GM23338 (cell line): ENCODE measurements around the gene PTS. TPM values are rescaled to one million over a fixed set of nuclear protein-coding genes. Genes with fewer than 3 reads are reported as not detected.
"Not testable (repeated sequence)": the region's sequence is repeated elsewhere in the genome, so short reads cannot be mapped to it uniquely, and the experiment has no call there.

Experiments
- ATAC-seq: fragments of 200-7000 bp; cut with Tn5 transposase; 3 replicates; pipeline ENCODE4 v1.9.1; 2020
- DNase-seq: peaks from one replicate; pipeline ENCODE4 v3.0.0-alpha.2; 2015; ENCODE audit warnings: low spot score
- H2AFZ ChIP-seq: fragments of 200-600 bp; sonication (generic); 2 replicates; pipeline ENCODE4 v1.8.0; 2016; ENCODE audit warnings: antibody characterized with exemption, mild to moderate bottlenecking, moderate library complexity
- H3F3A ChIP-seq: fragments of 200-600 bp; sonication (generic); replicated peaks from 2 replicates; pipeline ENCODE4 v1.8.0; 2017; ENCODE audit warnings: antibody characterized with exemption, mixed run types, low read depth
- H3K27ac ChIP-seq: fragments of 200-600 bp; sonication (generic); 2 replicates; pipeline ENCODE4 v1.6.1; 2016; ENCODE audit warnings: low read depth
- H3K27me3 ChIP-seq: fragments of 200-600 bp; sonication (generic); 2 replicates; pipeline ENCODE4 v1.8.0; 2016; ENCODE audit warnings: mild to moderate bottlenecking, mixed run types, moderate library complexity; ENCODE audit not compliant: insufficient read depth
- H3K36me3 ChIP-seq: fragments of 200-600 bp; sonication (generic); 2 replicates; pipeline ENCODE4 v1.8.0; 2016; ENCODE audit warnings: mild to moderate bottlenecking; ENCODE audit not compliant: insufficient read depth
- H3K4me1 ChIP-seq: fragments of 200-600 bp; sonication (generic); 2 replicates; pipeline ENCODE4 v1.8.0; 2016; ENCODE audit warnings: mild to moderate bottlenecking, moderate library complexity; ENCODE audit not compliant: insufficient read depth
- H3K4me2 ChIP-seq: fragments of 200-600 bp; sonication (generic); 2 replicates; pipeline ENCODE4 v1.7.1; 2017; ENCODE audit warnings: mixed run types
- H3K4me3 ChIP-seq: fragments of 200-600 bp; sonication (generic); 2 replicates; pipeline ENCODE4 v1.6.1; 2016; ENCODE audit warnings: mixed run types
- H3K79me2 ChIP-seq: fragments of 200-600 bp; sonication (generic); replicated peaks from 2 replicates; pipeline ENCODE4 v1.8.0; 2017; ENCODE audit warnings: mild to moderate bottlenecking; ENCODE audit not compliant: insufficient read depth
- H3K9me2 ChIP-seq: fragments of 200-600 bp; sonication (generic); 2 replicates; pipeline ENCODE4 v1.8.0; 2017; ENCODE audit not compliant: insufficient read depth
- H4K20me1 ChIP-seq: fragments of 200-600 bp; sonication (generic); replicated peaks from 2 replicates; pipeline ENCODE4 v1.8.0; 2017; ENCODE audit warnings: mild to moderate bottlenecking; ENCODE audit not compliant: insufficient read depth
- H3K27ac Mint-ChIP-seq: 2 replicates; pipeline ENCODE4 v1.8.0; 2020; ENCODE audit warnings: inconsistent platforms, mild to moderate bottlenecking, moderate library complexity, mixed read lengths
- H3K27me3 Mint-ChIP-seq: 3 replicates; pipeline ENCODE4 v1.8.0; 2022; ENCODE audit warnings: low read depth, mild to moderate bottlenecking, moderate library complexity, mixed read lengths, inconsistent platforms; ENCODE audit not compliant: insufficient read depth, poor library complexity
- H3K36me3 Mint-ChIP-seq: 3 replicates; pipeline ENCODE4 v1.8.0; 2021; ENCODE audit warnings: low read depth, mild to moderate bottlenecking, inconsistent platforms, moderate library complexity, mixed read lengths
- H3K4me1 Mint-ChIP-seq: 3 replicates; pipeline ENCODE4 v1.8.0; 2020; ENCODE audit warnings: mild to moderate bottlenecking, inconsistent platforms, mixed read lengths
- H3K4me3 Mint-ChIP-seq: 3 replicates; pipeline ENCODE4 v1.8.0; 2021; ENCODE audit warnings: moderate library complexity, mild to moderate bottlenecking, inconsistent platforms, mixed read lengths
- H3K9me3 Mint-ChIP-seq: 3 replicates; pipeline ENCODE4 v1.8.0; 2020; ENCODE audit warnings: moderate library complexity, mild to moderate bottlenecking, inconsistent platforms, mixed read lengths
- CREB1 ChIP-seq: fragments of 250-450 bp; sonication (Bioruptor Pico); IDR thresholded peaks from 2 replicates; pipeline ENCODE4 v1.5.0; 2020; ENCODE audit warnings: low read depth, mild to moderate bottlenecking, moderate library complexity
- CTCF ChIP-seq, 2 experiments: fragments of 200-600 bp in 1 of 2; sonication (generic) in 1 of 2; conservative IDR thresholded peaks; 2 replicates each; pipeline versions ENCODE4 v1.5.1 to v1.6.1; 2016 to 2017; ENCODE audit warnings: antibody characterized with exemption in 2 of 2, low read depth in 2 of 2, mild to moderate bottlenecking in 2 of 2, moderate library complexity in 1 of 2
- EZH2 ChIP-seq: fragments of 200-600 bp; sonication (generic); IDR thresholded peaks from one replicate; pipeline ENCODE4 v1.8.0; 2017; ENCODE audit warnings: antibody characterized with exemption, mild to moderate bottlenecking, low read depth; ENCODE audit not compliant: unreplicated experiment
- JUNB ChIP-seq: IDR thresholded peaks from one replicate; pipeline ENCODE4 v1.6.1; 2016; ENCODE audit warnings: antibody characterized with exemption; ENCODE audit not compliant: unreplicated experiment
- NANOG ChIP-seq: IDR thresholded peaks from 2 replicates; pipeline ENCODE4 v1.6.1; 2016; ENCODE audit warnings: antibody characterized with exemption, borderline replicate concordance
- POLR2AphosphoS5 ChIP-seq: IDR thresholded peaks from 2 replicates; pipeline ENCODE4 v1.6.1; 2016; ENCODE audit warnings: antibody characterized with exemption, low read depth
- REST ChIP-seq: IDR thresholded peaks from one replicate; pipeline ENCODE4 v1.6.1; 2018; ENCODE audit warnings: antibody characterized with exemption; ENCODE audit not compliant: unreplicated experiment
- STAT1 ChIP-seq: IDR thresholded peaks from one replicate; pipeline ENCODE4 v1.6.1; 2016; ENCODE audit warnings: antibody characterized with exemption; ENCODE audit not compliant: unreplicated experiment
- ZNF114 ChIP-seq: fragments of 250-450 bp; sonication (Bioruptor Pico); IDR thresholded peaks from 2 replicates; pipeline ENCODE4 v1.5.0; 2020; ENCODE audit warnings: mild to moderate bottlenecking, moderate library complexity
- ZNF331 ChIP-seq: fragments of 250-450 bp; sonication (Bioruptor Pico); IDR thresholded peaks from 2 replicates; pipeline ENCODE4 v1.5.0; 2020; ENCODE audit warnings: low read depth, mild to moderate bottlenecking, moderate library complexity
- ZNF462 ChIP-seq: fragments of 250-450 bp; sonication (Bioruptor Pico); IDR thresholded peaks from 2 replicates; pipeline ENCODE4 v1.5.0; 2020; ENCODE audit warnings: mild to moderate bottlenecking, moderate library complexity
- polyA plus RNA-seq: library from polyadenylated mRNA; unstranded; fragments of >200 nt; fragmentation: Nextera tagmentation; extraction: Ambion mirVana; gene quantifications from 2 replicates; pipeline ENCODE4 v1.2.1, GENCODE V29; 2016
- total RNA-seq: library from RNA; depleted of rRNA; stranded (reverse); fragments of >200 nt; shearing (Covaris generic); gene quantifications from 2 replicates; pipeline ENCODE4 v1.2.3, GENCODE V29; 2014

The PTS gene
- total and polyA plus RNA-seq, 2 experiments from 2014 or later: 19.9 to 85.5 TPM

GRCh38 chr11:112199101-112199500 lies 27.1 kb upstream of the PTS start:
- not testable (repeated sequence) for H3K9me2 ChIP-seq, H3K36me3 Mint-ChIP-seq, H3K27ac ChIP-seq, H3K4me2 ChIP-seq, H3K4me3 ChIP-seq, H4K20me1 ChIP-seq, H3K27me3 Mint-ChIP-seq, DNase-seq, H3K9me3 Mint-ChIP-seq, H3K4me1 Mint-ChIP-seq, H3K79me2 ChIP-seq, H3K27ac Mint-ChIP-seq, H3K36me3 ChIP-seq, H3F3A ChIP-seq, H2AFZ ChIP-seq, H3K4me3 Mint-ChIP-seq, H3K27me3 ChIP-seq, H3K4me1 ChIP-seq, ATAC-seq

GRCh38 chr11:112200252-112200651 lies 26.0 kb upstream of the PTS start:
- no peaks in the 10 kb centered on the region for H3K9me2 ChIP-seq
- H3K4me3 ChIP-seq: no peak overlapping the region
- H3K27me3 ChIP-seq: no peaks in the 10 kb centered on the region
- H3K79me2 ChIP-seq: no peaks in the 10 kb centered on the region
- H3F3A ChIP-seq: no peaks in the 10 kb centered on the region
- no peak overlapping the region for H3K27ac Mint-ChIP-seq
- no peak for DNase-seq
- H3K36me3 ChIP-seq: no peaks in the 10 kb centered on the region
- no peak overlapping the region for H3K4me2 ChIP-seq
- H4K20me1 ChIP-seq: 0 out of 2 replicates have a peak, but pooled peaks cover 3% of the 10 kb centered on the region
- H3K27me3 Mint-ChIP-seq: peaks cover 4% of the 10 kb centered on the region
- H3K4me3 Mint-ChIP-seq: no peak overlapping the region
- no peaks in the 10 kb centered on the region for H3K4me1 ChIP-seq
- H3K27ac ChIP-seq: no peak overlapping the region
- no peaks in the 10 kb centered on the region for H3K4me1 Mint-ChIP-seq
- no peaks in the 10 kb centered on the region for H3K36me3 Mint-ChIP-seq
- no peak for ATAC-seq
- H2AFZ ChIP-seq: no peak overlapping the region
- no peaks in the 10 kb centered on the region for H3K9me3 Mint-ChIP-seq
- TF ChIP-seq REST (no peak), EZH2 (no peak), JUNB (no peak), POLR2AphosphoS5 (no peak), NANOG (no peak), ZNF331 (no peak), CREB1 (CRISPR knock-in tag) (no peak), ZNF114 (CRISPR knock-in tag) (no peak), STAT1 (no peak), CTCF (conservative IDR thresholded peaks at IDR 0.05; ENCODE audit: low read depth in 2 of 2) (no peak), ZNF462 (CRISPR knock-in tag) (no peak)
